ENCODE measurements around the gene CD27. TPM values are rescaled to one million over a fixed set of nuclear protein-coding genes. Genes with fewer than 3 reads are reported as not detected.

The CD27 gene
- total and polyA plus RNA-seq, 2 of the 13 experiments (the other 11 are each of a cell fraction or from before 2014, with no cell fraction given), result 0.12 TPM; not detected in 1

GRCh38 chr12:6492838-6493496, 48.2 kb downstream of the CD27 start, which contains the start of gene MRPL51 (continued):
- TF ChIP-seq MEIS1 (CRISPR knock-in tag; IDR thresholded peaks at IDR 0.05; ENCODE audit: borderline replicate concordance) (no peak; the same call in 1 of the 2 replicates), ZNF724P (CRISPR knock-in tag; IDR thresholded peaks at IDR 0.05; ENCODE audit: borderline replicate concordance) (peak; percentile 53; the same call in 1 of the 2 replicates), CCDC6 (CRISPR knock-in tag; IDR thresholded peaks at IDR 0.05) (0 out of 2 replicates have a peak, but pooled peaks have one; percentile 2), PAXIP1 (CRISPR knock-in tag; conservative IDR thresholded peaks at IDR 0.05) (no peak), ZSCAN20 (CRISPR knock-in tag; IDR thresholded peaks at IDR 0.05; ENCODE audit: borderline replicate concordance) (no peak), MTF1 (CRISPR knock-in tag; IDR thresholded peaks at IDR 0.05) (no peak), NCOA1 (CRISPR knock-in tag; IDR thresholded peaks at IDR 0.05) (peak; percentile 35; the same call in 1 of the 2 replicates), DDIT3 (CRISPR knock-in tag; IDR thresholded peaks at IDR 0.05) (no peak), TFDP1 (CRISPR knock-in tag; IDR thresholded peaks at IDR 0.05; ENCODE audit: borderline replicate concordance) (peak; percentile 41; the same call in 1 of the 2 replicates), ZNF274 (CRISPR knock-in tag; IDR thresholded peaks at IDR 0.05) (no peak)
- TF ChIP-seq, protein P1, sequence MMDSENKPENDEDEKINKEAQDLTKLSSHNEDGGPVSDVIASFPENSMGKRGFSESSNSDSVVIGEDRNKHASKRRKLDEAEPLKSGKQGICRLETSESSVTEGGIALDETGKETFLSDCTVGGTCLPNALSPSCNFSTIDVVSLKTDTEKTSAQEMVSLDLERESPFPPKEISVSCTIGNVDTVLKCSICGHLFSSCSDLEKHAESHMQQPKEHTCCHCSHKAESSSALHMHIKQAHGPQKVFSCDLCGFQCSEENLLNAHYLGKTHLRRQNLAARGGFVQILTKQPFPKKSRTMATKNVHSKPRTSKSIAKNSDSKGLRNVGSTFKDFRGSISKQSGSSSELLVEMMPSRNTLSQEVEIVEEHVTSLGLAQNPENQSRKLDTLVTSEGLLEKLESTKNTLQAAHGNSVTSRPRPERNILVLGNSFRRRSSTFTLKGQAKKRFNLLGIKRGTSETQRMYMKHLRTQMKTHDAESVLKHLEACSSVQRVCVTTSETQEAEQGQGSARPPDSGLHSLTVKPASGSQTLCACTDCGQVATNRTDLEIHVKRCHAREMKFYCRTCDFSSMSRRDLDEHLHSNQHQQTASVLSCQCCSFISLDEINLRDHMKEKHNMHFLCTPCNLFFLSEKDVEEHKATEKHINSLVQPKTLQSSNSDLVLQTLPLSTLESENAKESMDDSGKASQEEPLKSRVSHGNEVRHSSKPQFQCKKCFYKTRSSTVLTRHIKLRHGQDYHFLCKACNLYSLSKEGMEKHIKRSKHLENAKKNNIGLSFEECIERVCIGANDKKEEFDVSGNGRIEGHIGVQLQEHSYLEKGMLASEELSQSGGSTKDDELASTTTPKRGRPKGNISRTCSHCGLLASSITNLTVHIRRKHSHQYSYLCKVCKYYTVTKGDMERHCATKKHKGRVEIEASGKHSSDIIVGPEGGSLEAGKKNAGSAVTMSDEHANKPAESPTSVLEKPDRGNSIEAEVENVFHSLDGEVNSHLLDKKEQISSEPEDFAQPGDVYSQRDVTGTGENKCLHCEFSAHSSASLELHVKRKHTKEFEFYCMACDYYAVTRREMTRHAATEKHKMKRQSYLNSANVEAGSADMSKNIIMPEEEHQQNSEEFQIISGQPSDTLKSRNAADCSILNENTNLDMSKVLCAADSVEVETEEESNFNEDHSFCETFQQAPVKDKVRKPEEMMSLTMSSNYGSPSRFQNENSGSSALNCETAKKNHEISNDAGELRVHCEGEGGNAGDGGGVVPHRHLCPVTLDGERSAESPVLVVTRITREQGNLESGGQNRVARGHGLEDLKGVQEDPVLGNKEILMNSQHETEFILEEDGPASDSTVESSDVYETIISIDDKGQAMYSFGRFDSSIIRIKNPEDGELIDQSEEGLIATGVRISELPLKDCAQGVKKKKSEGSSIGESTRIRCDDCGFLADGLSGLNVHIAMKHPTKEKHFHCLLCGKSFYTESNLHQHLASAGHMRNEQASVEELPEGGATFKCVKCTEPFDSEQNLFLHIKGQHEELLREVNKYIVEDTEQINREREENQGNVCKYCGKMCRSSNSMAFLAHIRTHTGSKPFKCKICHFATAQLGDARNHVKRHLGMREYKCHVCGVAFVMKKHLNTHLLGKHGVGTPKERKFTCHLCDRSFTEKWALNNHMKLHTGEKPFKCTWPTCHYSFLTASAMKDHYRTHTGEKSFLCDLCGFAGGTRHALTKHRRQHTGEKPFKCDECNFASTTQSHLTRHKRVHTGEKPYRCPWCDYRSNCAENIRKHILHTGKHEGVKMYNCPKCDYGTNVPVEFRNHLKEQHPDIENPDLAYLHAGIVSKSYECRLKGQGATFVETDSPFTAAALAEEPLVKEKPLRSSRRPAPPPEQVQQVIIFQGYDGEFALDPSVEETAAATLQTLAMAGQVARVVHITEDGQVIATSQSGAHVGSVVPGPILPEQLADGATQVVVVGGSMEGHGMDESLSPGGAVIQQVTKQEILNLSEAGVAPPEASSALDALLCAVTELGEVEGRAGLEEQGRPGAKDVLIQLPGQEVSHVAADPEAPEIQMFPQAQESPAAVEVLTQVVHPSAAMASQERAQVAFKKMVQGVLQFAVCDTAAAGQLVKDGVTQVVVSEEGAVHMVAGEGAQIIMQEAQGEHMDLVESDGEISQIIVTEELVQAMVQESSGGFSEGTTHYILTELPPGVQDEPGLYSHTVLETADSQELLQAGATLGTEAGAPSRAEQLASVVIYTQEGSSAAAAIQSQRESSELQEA (CRISPR knock-in tag; IDR thresholded peaks at IDR 0.05; ENCODE audit: not compliant biosample characterization), result no peak
- TF ChIP-seq, protein P2, sequence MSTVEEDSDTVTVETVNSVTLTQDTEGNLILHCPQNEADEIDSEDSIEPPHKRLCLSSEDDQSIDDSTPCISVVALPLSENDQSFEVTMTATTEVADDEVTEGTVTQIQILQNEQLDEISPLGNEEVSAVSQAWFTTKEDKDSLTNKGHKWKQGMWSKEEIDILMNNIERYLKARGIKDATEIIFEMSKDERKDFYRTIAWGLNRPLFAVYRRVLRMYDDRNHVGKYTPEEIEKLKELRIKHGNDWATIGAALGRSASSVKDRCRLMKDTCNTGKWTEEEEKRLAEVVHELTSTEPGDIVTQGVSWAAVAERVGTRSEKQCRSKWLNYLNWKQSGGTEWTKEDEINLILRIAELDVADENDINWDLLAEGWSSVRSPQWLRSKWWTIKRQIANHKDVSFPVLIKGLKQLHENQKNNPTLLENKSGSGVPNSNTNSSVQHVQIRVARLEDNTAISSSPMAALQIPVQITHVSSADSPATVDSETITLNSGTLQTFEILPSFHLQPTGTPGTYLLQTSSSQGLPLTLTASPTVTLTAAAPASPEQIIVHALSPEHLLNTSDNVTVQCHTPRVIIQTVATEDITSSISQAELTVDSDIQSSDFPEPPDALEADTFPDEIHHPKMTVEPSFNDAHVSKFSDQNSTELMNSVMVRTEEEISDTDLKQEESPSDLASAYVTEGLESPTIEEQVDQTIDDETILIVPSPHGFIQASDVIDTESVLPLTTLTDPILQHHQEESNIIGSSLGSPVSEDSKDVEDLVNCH (CRISPR knock-in tag; IDR thresholded peaks at IDR 0.05), result no peak
